ENCODE data around the gene DDX20.
A peak's percentile ranks its signal among the peaks of the same experiment; 100 is the strongest.
"Not testable (repeated sequence)": the region's sequence is repeated elsewhere in the genome, so short reads cannot be mapped to it uniquely, and the experiment has no call there.

The DDX20 gene

DNA sequence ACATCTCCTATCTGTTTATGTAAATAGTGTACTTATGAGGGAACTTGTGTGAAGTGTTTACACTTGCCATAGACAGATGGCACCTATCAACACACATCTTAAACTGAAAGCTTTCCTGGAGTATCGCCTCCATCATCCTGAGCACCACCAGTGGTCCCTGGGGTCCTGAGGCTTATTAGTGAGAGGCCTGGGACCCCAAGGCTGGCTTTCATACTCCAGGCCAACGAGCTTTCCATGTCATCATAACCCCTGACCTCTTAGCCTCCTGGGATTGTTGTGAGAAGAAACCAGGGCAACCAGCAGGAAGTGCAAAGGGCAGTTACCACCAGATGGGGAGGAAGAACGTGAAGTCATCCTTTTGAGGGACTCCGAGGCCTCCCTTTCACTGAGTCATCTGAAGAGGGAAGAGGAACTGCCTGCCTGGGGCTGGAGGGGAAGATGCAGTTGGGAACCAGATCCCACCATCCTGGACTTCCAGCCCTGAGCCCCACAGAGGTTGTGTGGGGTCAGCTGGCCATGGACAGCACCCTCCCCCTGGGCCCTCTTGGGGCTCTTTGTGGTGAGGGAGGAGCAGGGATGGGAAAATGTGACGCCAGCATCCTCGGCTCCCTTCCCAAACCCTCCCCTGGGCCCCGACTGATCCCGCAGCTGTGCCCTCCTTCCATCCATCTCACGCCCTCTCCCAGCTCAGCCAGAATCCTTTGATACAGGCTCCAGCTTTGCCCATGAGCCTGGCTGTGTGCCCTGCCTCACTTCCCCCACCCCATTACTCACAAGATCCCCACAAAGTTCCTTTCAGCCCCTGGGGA is 22.3 kb upstream of the DDX20 start:
- DNase-seq (ENCODE audit: low read depth), result peak; percentile 63

DNA sequence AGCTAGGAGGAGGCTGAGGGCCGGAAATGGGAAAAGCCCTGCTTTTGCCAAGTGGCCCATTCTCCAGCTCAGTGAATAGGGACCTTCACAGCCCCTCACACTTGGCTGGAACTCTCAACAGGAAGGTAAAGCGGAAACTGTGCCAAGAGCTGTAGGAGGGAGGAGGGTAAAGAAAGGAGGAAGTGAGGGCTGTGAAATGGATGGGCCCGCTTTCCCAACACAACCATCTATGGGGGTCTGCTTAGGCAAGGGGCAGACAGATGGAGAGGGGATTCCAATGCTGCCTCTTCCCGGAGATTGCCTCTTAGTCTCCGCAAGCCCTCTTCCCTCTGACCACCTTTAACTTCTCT is 21.7 kb upstream of the DDX20 start:
- no peak for DNase-seq (ENCODE audit: low read depth)

DNA sequence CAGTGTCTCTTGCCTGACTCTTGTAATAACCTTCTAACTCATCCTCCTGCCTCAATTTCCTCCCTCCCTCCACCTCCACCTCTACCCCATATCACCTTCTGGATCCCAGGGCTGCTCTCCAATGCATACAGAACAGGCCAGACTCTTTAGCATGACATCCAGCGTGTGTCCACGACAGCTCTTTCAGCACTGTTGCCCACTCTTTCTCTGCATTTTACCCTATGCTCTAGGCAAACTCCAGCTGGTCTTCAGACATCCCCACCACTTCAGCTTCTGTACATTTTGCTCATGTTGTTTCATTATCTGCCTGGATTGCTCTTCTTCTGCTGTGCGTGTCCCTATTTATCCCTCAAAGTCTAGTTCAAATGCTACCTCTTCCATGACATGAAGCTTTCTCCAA is 21.3 kb upstream of the DDX20 start:
- no peak for DNase-seq (ENCODE audit: low read depth)

- DNase-seq (ENCODE audit: low read depth), result no peak
Observed at GRCh38 chr1:111734856-111735255, 20.8 kb upstream of the DDX20 start.

DNA sequence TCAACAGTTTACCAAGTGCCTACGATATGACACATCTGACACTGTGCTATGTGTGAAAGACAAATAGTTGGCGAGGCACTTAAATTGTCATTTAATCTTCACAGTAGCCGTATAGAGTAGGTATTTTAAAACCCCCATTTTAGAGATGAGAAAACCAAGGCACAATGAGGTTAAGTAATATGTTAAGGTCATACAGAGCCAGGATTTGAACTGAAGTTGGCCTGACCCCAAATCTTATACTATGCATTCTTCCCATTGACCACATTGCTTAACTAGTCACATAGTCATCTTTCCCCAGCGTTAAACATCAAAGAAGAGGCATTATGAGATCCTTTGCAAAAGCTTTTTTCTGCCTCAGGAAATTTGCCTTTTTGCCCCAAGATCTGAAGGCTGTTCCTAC is 20.4 kb upstream of the DDX20 start:
- DNase-seq (ENCODE audit: low read depth), result no peak

GRCh38 chr1:111735858-111736544 is 19.7 kb upstream of the DDX20 start:
- DNase-seq (ENCODE audit: low read depth), result no peak

GRCh38 chr1:111736548-111737215 is 19.0 kb upstream of the DDX20 start:
- no peak for DNase-seq (ENCODE audit: low read depth)

GRCh38 chr1:111737216-111738132 is 18.2 kb upstream of the DDX20 start:
- no peak for DNase-seq (ENCODE audit: low read depth)

DNA sequence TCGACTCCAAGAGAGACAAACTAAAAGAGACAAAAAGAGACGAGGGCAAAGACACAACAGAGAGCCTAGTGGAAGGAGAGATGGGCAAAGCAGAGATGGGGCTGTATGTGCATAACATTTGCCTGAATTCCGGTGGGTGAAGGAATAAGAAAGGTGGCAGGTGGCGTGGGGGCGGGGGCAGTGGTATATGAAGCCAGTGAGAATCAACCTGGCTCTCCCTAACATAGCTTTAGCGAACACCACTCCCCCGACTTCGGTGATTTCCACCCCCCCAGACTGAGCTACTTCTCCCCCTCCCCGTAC is 17.6 kb upstream of the DDX20 start:
- DNase-seq (ENCODE audit: low read depth), result no peak

- no peak for DNase-seq (ENCODE audit: low read depth)
Observed at GRCh38 chr1:111738436-111739193, 17.1 kb upstream of the DDX20 start.

DNA sequence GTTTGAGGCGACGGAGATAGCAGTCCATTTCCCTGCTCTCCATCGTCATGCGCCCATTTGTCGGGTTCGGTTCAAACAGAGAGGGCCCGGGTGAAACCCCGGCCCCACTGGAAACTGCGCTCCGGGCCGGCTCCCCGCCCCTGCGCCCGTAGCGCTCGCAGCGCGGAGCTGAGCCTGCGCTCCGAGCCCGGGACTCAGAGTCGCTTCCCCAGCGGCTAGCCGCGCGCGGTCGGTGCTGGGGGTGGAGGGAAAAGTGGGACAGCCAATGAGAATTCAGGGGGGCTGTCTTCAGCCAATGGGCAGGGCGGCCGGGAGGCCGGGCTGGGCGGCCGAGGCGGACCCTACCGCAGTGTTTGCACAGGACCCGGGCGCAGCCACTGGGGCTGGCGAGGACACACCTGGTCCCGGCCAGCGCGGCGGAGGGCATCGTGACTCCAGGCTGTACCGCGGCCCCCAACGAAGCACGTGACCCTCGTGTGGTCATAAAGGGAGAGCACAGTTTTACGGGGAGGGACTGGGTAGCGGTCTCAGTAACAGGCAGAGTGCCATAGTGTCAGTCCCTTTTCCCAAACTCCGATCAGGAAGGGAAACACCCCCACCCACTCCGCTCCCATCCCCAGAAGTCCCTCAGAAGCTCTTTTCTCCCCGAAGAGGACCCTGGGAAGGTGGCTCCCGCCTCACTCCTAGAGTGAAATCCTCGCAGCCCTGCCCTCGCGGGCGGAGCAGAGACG is 16.3 kb upstream of the DDX20 start, which contains the start of gene INKA2:
Gene INKA2 (minus strand): TSS at position 202 of the 731 bp plus-strand sequence. CDS start 153 bp downstream, at position 49.
- DNase-seq (ENCODE audit: low read depth), result peak; percentile 78

GRCh38 chr1:111739925-111740765 is 15.6 kb upstream of the DDX20 start:
- DNase-seq (ENCODE audit: low read depth), result no peak

DNA sequence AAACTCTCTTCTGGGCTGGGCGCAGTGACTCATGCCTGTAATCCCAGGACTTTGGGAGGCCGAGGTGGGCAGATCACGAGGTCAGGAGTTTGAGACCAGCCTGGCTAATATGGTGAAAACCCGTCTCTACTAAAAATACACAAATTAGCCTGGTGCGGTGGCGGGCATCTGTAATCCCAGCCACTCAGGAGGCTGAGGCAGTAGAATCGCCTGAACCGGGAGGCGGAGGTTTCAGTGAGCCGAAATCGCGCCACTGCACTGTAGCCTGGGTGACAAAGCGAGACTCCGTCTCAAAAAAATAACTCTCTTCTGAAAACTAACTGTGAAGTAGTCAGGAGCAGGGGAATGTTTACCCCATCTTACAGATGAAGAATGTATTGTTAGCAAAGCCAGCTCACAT is 13.4 kb upstream of the DDX20 start:
- not testable (repeated sequence) for DNase-seq (ENCODE audit: low read depth)

- no peak for DNase-seq (ENCODE audit: low read depth)
Observed at GRCh38 chr1:111742938-111743549, 12.7 kb upstream of the DDX20 start.

DNA sequence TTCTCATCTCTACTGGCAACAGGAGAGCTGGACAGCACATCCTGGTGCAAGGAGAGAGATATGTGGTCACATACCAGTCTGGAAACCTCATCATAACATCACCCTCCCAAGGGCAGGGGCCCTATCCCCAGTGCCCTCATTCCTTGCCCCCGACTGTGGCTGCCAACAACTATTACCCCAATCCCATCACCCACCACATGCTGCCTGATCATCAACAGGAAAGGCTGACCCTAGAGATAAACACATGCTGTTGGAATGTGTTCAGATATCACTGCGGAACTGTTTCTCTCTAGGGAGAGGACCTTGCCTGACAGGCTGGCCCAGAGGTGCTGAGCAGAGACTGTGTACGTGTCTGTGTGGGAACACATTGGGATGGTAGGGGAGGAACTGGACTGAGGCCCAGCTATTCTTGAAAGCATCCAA is 12.0 kb upstream of the DDX20 start:
- DNase-seq (ENCODE audit: low read depth), result peak; percentile 78

DNA sequence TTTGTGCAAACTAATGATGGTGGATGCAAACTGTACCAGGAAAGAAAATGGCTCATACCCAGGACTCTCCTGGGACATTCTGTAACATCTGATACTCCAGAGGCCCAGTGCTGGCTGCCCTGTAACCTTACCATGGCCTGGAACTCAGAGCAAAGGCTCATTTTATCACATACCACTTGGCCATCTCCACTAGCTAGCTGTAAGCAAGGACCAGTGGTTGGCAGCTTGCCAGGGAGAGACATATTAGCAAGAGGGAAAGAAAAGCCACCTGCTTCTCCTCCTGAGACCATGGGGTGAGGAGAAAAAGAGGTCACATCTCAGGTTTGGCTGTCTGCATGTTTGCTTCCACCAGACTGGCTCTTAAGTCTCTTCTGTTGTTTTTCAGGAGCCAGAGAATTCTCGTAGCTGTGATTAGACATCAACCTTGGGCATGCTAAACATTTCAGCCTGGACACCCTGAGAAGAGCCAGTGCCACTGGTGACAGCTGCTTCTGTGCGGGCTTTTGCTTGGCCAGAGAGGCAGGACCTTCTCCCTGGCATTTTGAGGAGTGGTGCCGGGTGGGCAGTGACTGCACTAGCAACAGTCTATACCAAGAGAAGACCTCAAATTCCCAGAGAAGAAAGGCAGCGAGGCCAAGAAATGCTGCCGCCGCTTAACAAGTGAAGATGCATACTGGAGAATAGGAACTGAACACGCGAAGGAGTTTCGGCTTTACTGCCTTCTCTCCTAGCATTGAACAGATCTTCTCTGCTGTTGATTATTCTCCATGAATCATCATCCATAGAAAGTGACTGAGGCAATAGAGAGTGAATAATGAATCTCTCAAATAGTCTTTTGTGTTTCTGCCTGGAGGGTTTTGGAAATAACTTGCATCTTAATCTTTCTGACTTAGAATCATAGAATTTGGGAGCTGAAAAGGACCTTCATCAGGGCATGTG is 9.8 kb upstream of the DDX20 start:
- DNase-seq (ENCODE audit: low read depth), result no peak

DNA sequence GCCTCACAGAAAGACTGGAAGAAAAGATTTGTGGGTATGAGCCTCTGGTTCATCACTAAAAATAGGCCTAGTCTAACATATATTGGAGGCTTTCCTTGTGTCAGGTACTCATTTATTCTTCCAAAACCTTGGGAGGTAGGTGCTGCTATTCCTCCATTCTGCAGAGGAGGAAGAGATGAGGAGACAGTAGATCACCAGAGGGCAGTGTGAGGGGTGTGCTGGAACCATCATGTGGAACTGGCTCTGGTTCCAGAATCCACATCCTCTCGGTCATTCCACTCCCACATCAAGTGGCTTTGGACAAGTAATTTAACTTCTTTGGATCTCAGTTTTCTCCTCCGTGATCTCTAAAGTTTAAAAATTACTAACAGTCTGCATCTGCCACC is 9.1 kb upstream of the DDX20 start:
- no peak for DNase-seq (ENCODE audit: low read depth)

DNA sequence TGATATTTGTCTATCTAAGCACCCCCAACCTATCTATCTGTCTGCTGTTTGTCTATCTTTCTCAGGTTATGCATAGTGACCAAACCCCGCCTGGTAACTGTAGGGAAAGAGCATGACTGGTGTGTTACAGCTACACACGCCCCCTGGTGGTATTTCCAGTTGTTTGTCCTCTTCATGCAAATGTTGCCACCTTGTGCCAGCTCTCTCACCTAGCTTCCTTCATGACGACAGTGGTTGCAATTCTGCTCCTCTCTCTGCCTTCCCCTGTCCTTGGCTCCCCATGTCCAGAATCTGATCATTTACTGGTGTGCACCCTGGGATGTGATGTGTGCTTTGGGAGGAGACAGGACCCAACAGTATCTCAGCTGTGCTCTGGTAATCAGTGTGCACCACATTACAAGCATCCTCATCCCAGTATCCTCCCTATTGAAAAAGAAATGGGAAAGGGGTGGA is 8.4 kb upstream of the DDX20 start:
- no peak for DNase-seq (ENCODE audit: low read depth)

Data from CMK (cell line).